Mucosa of descending colon (tissue), 3 donors: Measurements from ENCODE around the gene LMBR1L. TPM values are rescaled to one million over a fixed set of nuclear protein-coding genes. Genes with fewer than 3 reads are reported as not detected.
"Not testable (repeated sequence)": the region's sequence is repeated elsewhere in the genome, so short reads cannot be mapped to it uniquely, and the experiment has no call there.

ENCODE experiments used
- ATAC-seq: fragments of 200-7000 bp; cut with Tn5 transposase; one replicate; pipeline ENCODE4 v1.9.1; 2020; ENCODE audit warnings: mild to moderate bottlenecking, moderate library complexity
- DNase-seq, 3 donors: peaks; one replicate each; pipeline ENCODE4 v3.0.0-alpha.2; 2020
- H3K36me3 ChIP-seq: fragments of 200-600 bp; one replicate; pipeline ENCODE4 v1.8.0; 2021; ENCODE audit warnings: low read depth, mild to moderate bottlenecking
- H3K4me1 ChIP-seq: fragments of 200-600 bp; one replicate; pipeline ENCODE4 v1.8.0; 2021; ENCODE audit warnings: low read depth, mild to moderate bottlenecking
- H3K4me3 ChIP-seq: fragments of 200-600 bp; one replicate; pipeline ENCODE4 v1.8.0; 2021; ENCODE audit warnings: mild to moderate bottlenecking
- H3K9me3 ChIP-seq: fragments of 200-600 bp; one replicate; pipeline ENCODE4 v1.8.0; 2021; ENCODE audit warnings: mild to moderate bottlenecking
- intact Hi-C, 2 donors: fragments of 100-400 bp; cut with DNase I in 1 of 2; cut with micrococcal nuclease in 1 of 2; formaldehyde crosslinking; loops; one replicate each; pipeline versions ENCODE4 v1.11.0 to v1.11.1; 2022; cut with DNase I, micrococcal nuclease
- total RNA-seq, 3 donors: library from RNA; stranded (reverse); fragmentation: NEBNext Ultra II Directional in 2 of 3; extraction: Animal tissue kit (Norgen Biotek cat#: 25700) in 2 of 3; gene quantifications; one replicate each; pipeline versions ENCODE4 v1.2.1 to v1.2.4, GENCODE V29; 2021 to 2023
- TF ChIP-seq, protein P1 (sequence below): fragments of 200-600 bp; IDR thresholded peaks from one replicate; pipeline ENCODE4 v1.8.0; 2022; ENCODE audit warnings: antibody characterized with exemption, mild to moderate bottlenecking
- donor health status: DM: no; HTN: no; CAD: no; lungs with moderate emphysema.
- donor health status: DM: no; HTN: no; CAD: no.
- donor health status: DM: no; HTN: yes; CAD: no.

LMBR1L gene
- total RNA-seq, 3 donors from 2014 or later = 46.1 to 77.4 (median 68.1) TPM

DNA sequence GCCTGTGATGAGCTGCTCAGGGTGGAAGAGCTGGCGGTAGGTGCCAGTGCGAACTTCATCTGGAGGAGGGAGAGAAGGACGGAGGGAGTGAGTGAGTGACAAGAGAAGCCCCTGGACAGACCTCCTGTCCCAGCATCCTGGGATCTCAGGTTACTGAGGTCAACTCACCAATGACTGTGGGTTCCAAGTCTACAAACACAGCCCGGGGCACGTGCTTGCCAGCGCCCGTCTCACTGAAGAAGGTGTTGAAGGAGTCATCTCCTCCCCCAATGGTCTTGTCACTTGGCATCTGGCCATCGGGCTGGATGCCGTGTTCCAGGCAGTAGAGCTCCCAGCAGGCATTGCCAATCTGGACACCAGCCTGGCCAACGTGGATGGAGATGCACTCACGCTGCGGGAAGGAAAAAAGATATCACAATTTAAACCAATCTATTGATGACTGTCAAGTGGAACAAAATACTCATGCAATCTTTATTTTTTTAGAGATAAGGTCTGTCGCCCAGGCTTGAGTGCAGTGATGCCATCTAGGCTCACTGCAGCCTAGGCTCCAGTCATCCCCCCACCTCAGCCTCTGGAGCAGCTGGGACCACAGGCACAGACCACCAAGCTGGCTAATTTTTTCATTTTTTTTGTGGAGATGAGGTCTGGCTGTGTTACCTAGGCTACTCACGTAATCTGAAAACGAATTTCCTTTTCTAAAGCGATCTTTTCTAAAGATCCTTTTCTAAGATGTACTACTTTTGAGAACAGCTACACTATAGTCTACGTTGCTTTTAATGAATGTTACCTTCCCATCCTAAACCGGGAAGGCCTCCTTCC is 18.9 kb upstream of the LMBR1L start:
- intact Hi-C loops = loop anchor here in 1 of 2 donors (10.0 kb wide), 1 partner anchor 55 kb away; the partner anchor contains the start of gene TUBA1A

DNA sequence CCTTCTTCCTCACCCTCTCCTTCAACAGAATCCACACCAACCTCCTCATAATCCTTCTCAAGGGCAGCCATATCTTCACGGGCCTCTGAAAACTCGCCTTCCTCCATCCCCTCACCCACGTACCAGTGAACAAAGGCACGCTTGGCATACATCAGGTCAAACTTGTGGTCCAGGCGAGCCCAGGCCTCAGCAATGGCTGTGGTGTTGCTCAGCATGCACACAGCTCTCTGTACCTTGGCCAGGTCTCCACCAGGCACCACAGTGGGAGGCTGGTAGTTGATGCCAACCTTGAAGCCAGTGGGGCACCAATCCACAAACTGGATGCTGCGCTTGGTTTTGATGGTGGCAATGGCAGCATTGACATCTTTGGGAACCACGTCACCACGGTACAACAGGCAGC is 17.3 kb upstream of the LMBR1L start:
- H3K36me3 ChIP-seq, DNase-seq, ATAC-seq, H3K9me3 ChIP-seq, intact Hi-C loops, H3K4me3 ChIP-seq: not testable (repeated sequence)
- H3K4me1 ChIP-seq = peaks cover 13% of the 10 kb centered on the region

More for the DNA sequence above, 18.9 kb upstream of the LMBR1L start:
- Histone ChIP-seq H3K36me3 (no peaks in the 10 kb centered on the region), H3K4me1 (peaks cover 13% of the 10 kb centered on the region), H3K9me3 (no peaks in the 10 kb centered on the region), H3K4me3 (no peak overlapping the region)
- no peak for ATAC-seq
- DNase-seq = peak in 1 of 3 donors; percentile 51
- TF ChIP-seq, protein P1, sequence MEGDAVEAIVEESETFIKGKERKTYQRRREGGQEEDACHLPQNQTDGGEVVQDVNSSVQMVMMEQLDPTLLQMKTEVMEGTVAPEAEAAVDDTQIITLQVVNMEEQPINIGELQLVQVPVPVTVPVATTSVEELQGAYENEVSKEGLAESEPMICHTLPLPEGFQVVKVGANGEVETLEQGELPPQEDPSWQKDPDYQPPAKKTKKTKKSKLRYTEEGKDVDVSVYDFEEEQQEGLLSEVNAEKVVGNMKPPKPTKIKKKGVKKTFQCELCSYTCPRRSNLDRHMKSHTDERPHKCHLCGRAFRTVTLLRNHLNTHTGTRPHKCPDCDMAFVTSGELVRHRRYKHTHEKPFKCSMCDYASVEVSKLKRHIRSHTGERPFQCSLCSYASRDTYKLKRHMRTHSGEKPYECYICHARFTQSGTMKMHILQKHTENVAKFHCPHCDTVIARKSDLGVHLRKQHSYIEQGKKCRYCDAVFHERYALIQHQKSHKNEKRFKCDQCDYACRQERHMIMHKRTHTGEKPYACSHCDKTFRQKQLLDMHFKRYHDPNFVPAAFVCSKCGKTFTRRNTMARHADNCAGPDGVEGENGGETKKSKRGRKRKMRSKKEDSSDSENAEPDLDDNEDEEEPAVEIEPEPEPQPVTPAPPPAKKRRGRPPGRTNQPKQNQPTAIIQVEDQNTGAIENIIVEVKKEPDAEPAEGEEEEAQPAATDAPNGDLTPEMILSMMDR = no peak

DNA sequence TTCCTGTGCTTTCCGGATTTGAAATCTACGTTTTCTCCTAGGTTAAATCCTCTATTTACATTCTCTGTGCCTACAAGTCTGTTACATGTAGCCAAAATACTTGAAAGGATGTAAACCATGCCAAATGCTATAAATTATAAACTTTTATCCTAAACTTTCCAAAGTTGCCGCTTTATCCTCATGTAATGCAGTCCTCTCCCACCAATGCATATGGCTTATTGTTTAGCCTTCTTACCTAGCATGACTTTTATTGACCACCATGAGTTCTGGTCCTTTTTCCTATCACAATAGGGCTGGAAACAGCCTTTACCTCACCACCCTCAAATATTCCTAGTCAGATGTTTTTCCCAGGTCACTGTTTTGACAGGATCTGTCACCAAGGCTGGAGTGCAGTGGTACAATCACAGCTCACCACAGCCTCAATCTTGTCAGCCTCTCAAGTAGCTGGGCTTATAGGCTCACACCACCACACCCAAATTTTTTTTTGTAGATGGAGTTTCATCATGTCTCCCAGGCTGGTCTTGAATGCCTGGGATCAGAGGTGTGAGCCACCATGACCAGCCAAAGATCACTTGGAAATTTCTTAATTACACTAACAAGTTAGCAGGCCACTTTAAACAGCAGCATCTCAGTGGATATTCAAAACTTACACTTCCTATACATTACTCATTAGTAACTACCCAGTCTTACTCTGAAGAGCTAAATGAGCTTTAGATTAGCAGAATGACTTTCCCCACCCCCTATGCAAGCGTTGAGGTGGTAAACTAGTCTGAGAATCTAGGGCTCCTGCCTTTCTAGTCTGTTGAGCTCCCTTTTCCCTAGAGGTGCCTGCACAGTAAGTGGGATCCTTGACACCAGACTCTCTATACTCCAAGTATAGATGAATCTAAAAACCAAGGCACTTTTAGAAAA is 16.5 kb upstream of the LMBR1L start:
- no peak for ATAC-seq
- TF ChIP-seq, protein P1 = no peak
- Histone ChIP-seq H3K36me3 (no peaks in the 10 kb centered on the region), H3K4me3 (no peak overlapping the region), H3K4me1 (peaks cover 10% of the 10 kb centered on the region), H3K9me3 (no peaks in the 10 kb centered on the region)
- DNase-seq = no peak
- intact Hi-C loops = no loop called here

DNA sequence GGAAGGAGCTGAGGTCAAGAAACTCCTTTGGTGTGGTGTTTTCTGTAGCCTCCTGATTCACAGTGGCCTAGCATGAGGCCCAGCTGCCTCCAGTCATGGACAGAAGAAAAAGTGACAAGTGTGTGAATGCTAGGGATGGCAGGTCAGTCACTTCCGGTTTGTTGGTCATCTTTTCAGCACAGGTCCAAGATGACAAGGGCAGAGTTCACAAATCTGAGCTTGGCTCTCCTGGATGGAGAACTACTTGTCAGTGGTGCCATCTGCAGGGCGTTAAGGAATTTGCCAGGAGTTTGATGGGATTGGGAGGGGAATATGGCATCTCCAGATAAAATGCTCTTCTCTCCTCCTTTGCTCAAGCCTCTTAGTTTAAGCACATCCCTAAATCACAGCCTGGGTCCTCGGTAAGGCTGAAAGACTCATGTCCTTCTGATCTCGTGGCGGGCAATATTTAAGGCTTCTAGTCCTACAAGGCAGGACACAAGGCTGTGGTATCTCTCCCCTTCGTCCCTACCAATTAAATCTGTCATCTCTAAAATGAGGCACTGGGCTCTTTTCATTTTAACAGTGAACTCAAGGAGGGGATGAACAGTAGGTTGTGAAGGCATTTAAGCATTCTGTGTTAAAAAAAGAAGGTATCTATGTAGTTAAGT is 10.5 kb upstream of the LMBR1L start:
- peak in 1 of 3 donors; percentile 63 for DNase-seq
- no peaks in the 10 kb centered on the region for H3K4me1 ChIP-seq
- no peaks in the 10 kb centered on the region for H3K36me3 ChIP-seq
- peak; percentile 97 for ATAC-seq
- no peak overlapping the region for H3K4me3 ChIP-seq
- no peaks in the 10 kb centered on the region for H3K9me3 ChIP-seq
- intact Hi-C loops = loop anchor here in 1 of 2 donors (5.0 kb wide), 1 partner anchor 34 kb away; no protein-coding TSS in a partner anchor
- TF ChIP-seq, protein P1 = peak; percentile 31

DNA sequence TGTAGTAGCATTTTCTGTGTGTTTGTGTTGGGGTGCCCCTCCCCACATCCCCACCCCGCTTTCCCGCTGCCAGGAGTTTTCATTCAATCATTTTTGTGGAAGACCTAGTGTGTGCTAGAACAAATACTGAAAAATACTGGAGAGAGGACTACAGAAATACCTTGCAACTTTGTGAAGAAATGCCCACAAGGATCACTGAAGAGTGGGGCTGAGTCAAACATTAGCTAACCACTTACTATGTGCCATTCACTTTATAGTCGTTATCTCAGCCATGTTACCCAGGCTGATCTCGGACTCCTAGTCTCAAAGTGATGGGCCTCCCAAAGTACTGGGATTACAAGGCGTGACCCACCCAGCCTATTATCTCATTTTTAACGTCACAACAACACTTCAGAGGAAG is 559 bp upstream of the LMBR1L start:
- TF ChIP-seq, protein P1 = no peak
- Histone ChIP-seq H3K4me3 (peak overlapping the region; percentile 70), H3K9me3 (no peaks in the 10 kb centered on the region), H3K4me1 (peaks cover 29% of the 10 kb centered on the region), H3K36me3 (peaks cover 6% of the 10 kb centered on the region)
- ATAC-seq = no peak
- DNase-seq = no peak
- intact Hi-C loops = loop anchor here in 1 of 2 donors (10.0 kb wide), 1 partner anchor 46 kb away; the partner anchor contains the start of genes KMT2D and RHEBL1
